ENCODE measurements around the gene PGAP1.

The PGAP1 gene

DNA sequence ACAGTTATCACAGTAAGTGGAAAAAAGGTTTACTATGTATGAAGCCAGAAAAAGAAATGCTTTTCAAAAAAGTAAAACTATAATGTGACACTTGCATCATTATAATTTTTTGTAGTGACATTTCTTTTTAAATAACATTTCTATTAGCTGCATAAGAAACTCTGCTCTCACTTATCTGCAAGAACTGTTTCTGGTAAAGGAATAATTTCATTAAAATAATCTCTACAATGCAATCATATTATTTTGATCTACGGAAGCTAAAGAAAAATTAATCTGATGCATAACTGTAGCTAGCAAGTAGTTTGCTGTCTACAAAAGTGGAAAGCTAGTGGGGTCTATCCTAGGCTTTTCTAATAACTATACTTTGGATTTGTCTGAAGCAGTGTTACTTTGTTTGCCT lies 50.1 kb downstream of the PGAP1 start:
- Histone ChIP-seq H3K4me1 (ENCODE audit: control insufficient read depth, insufficient read depth, low read length) (no peaks in the 10 kb centered on the region), H3K4me2 (ENCODE audit: low read length) (no peak overlapping the region), H3K4me3 (ENCODE audit: low read length) (no peak overlapping the region), H3K36me3 (ENCODE audit: insufficient read depth, low read length) (peaks cover 16% of the 10 kb centered on the region), H3K9me3 (replicated peaks; ENCODE audit: low read length) (no peaks in the 10 kb centered on the region), H3K9ac (ENCODE audit: low read depth, low read length) (no peak overlapping the region), H3K27me3 (ENCODE audit: control insufficient read depth, insufficient read depth, low read length) (no peaks in the 10 kb centered on the region)

DNA sequence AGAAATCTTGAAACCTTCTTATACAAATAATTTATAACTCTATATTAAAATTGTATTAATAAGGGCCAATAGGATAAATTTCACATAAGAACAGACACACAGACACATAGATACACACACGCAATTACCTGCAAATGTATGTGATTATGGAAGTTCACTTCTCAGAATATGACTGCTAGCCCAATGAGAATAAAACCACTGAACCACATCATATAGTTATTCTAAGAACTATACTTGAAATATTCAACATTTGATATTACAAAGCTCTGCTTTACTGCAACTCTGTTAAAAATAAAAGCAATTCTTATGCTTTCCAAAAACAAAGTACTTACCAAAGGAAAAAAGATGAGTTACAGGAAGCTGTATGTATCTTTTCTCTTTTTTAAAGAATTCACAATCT lies 51.1 kb downstream of the PGAP1 start:
- no peak overlapping the region for H3K4me3 ChIP-seq (ENCODE audit: low read length)
- H3K36me3 ChIP-seq (ENCODE audit: insufficient read depth, low read length): peaks cover 20% of the 10 kb centered on the region
- no peaks in the 10 kb centered on the region for H3K9me3 ChIP-seq (replicated peaks; ENCODE audit: low read length)
- no peak overlapping the region for H3K9ac ChIP-seq (ENCODE audit: low read depth, low read length)
- no peaks in the 10 kb centered on the region for H3K4me1 ChIP-seq (ENCODE audit: control insufficient read depth, insufficient read depth, low read length)
- no peak overlapping the region for H3K4me2 ChIP-seq (ENCODE audit: low read length)
- H3K27me3 ChIP-seq (ENCODE audit: control insufficient read depth, insufficient read depth, low read length): no peaks in the 10 kb centered on the region

DNA sequence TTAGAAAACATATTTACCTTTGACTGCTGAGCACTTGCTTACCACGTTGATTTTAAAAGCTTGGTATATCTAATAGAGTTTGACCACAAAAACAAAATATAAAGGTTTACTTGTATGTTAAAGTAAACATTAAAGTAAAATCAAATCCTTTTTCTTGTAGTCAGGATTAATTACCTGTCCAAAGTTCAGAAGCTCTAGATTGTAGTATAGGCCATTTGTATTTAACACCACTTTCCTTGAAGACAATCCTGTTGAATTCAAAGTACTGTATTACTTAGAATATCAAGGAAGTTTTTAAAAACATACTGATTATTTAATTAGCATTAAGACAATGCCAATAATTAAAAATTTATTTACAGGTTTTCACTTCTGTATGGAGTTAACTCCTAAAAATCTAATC lies 53.0 kb downstream of the PGAP1 start:
- Histone ChIP-seq H3K4me1 (ENCODE audit: control insufficient read depth, insufficient read depth, low read length) (no peaks in the 10 kb centered on the region), H3K9ac (ENCODE audit: low read depth, low read length) (no peak overlapping the region), H3K27me3 (ENCODE audit: control insufficient read depth, insufficient read depth, low read length) (no peaks in the 10 kb centered on the region), H3K4me2 (ENCODE audit: low read length) (no peak overlapping the region), H3K36me3 (ENCODE audit: insufficient read depth, low read length) (peaks cover 20% of the 10 kb centered on the region), H3K9me3 (replicated peaks; ENCODE audit: low read length) (no peaks in the 10 kb centered on the region), H3K4me3 (ENCODE audit: low read length) (no peak overlapping the region)

DNA sequence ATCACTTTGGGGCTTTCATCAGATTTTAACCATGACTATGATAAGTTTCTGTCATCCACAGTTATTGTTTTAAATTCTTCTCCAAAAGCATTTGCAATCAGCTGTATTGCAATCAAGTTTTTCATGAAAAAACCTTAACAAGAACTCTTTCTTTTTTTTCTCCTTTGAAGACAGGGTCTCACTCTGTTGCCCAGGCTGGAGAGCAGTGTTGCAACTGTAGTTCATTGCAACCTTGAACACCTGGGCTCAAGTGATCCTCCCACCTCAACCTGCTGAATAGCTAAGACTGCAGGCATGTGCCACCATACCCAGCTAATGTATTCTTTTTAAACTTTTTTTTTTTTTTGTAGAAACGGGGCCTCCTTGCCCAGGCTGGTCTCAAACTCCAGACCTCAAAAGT lies 71.9 kb downstream of the PGAP1 start:
- Histone ChIP-seq H3K4me3 (ENCODE audit: low read length) (no peak overlapping the region), H3K4me2 (ENCODE audit: low read length) (no peak overlapping the region), H3K36me3 (ENCODE audit: insufficient read depth, low read length) (no peaks in the 10 kb centered on the region), H3K9ac (ENCODE audit: low read depth, low read length) (no peak overlapping the region), H3K9me3 (replicated peaks; ENCODE audit: low read length) (no peaks in the 10 kb centered on the region), H3K27me3 (ENCODE audit: control insufficient read depth, insufficient read depth, low read length) (no peaks in the 10 kb centered on the region), H3K4me1 (ENCODE audit: control insufficient read depth, insufficient read depth, low read length) (no peaks in the 10 kb centered on the region)

DNA sequence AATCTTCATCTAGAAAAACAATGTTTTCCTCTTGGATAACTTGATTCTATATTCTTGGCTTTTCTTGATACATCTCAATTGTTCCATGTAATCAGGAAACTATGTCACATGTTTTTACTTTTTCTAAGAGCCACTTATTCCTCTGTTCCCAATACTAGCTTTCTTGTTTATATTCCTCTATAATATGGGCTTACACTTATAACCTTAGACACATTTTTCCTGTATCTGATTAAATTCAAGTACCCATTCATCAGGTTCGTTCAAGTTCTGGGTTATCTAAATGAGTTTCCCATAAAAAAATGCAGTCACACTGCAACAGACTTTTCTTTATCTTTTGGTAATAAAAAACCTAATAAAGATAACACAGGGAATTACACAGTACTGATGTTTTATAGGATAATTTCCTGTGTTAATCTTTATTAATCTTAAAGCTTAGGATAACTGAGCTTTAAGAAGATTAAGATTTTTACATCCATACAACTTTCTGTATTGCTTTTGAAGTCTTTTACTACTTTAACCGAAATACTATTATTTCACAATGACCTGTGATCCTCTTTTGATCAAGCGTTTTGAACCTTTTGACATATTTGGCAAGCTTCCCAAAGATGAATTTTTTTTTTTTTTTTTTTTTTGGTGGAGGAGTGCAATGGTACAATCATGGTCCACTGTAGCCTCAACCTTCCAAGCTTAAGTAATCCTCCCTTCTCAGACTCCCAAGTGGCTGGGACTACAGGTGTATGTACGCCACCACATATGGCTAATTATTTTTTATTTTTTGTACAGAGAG lies 73.0 kb downstream of the PGAP1 start:
- Histone ChIP-seq H3K27me3 (ENCODE audit: control insufficient read depth, insufficient read depth, low read length) (no peaks in the 10 kb centered on the region), H3K4me3 (ENCODE audit: low read length) (no peak overlapping the region), H3K4me2 (ENCODE audit: low read length) (no peak overlapping the region), H3K9ac (ENCODE audit: low read depth, low read length) (no peak overlapping the region), H3K4me1 (ENCODE audit: control insufficient read depth, insufficient read depth, low read length) (no peaks in the 10 kb centered on the region), H3K9me3 (replicated peaks; ENCODE audit: low read length) (no peaks in the 10 kb centered on the region), H3K36me3 (ENCODE audit: insufficient read depth, low read length) (no peaks in the 10 kb centered on the region)

DNA sequence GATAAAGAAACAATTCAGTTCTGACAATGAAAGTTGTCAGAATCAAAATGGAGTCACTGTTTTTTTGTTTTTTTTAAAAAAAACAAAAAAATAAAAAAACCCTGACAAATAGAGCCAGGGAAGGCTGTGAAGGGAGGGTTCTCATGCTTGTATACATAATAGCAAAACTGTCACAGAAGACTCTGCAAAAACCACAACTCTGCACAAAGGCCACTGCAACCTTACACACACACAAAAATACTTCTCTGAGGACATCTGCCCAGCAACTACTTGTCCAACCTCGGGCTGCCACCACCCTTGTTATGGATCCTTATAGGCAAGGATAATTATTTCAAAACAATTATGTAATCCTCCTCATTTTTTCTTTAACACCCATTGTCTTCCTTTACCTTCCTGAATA lies 75.4 kb downstream of the PGAP1 start:
- Histone ChIP-seq H3K4me3 (ENCODE audit: low read length) (no peak overlapping the region), H3K4me2 (ENCODE audit: low read length) (no peak overlapping the region), H3K4me1 (ENCODE audit: control insufficient read depth, insufficient read depth, low read length) (no peaks in the 10 kb centered on the region)

DNA sequence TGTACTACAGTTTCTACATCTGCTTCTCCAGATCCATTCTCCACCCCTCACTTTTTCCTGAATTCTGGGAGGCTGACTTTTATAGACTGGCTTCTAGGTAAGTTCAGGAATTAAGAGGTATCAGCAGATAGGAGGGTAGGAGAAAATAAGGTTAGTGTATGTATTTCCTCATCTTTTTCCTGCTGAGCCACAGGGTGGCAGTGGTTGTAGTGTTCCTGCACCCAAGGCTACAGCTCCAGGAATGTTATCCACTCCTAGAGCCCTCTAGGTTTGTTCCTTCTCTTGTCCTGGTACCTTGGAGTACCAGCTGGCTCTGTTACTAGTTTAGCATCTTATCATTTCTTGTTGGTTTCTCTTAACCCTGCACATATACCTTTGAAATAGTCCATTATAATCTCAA lies 76.6 kb downstream of the PGAP1 start:
- H3K9ac ChIP-seq (ENCODE audit: low read depth, low read length): no peak overlapping the region
- H3K9me3 ChIP-seq (replicated peaks; ENCODE audit: low read length): no peaks in the 10 kb centered on the region
- no peak overlapping the region for H3K4me2 ChIP-seq (ENCODE audit: low read length)
- no peak overlapping the region for H3K4me3 ChIP-seq (ENCODE audit: low read length)
- no peaks in the 10 kb centered on the region for H3K4me1 ChIP-seq (ENCODE audit: control insufficient read depth, insufficient read depth, low read length)
- no peaks in the 10 kb centered on the region for H3K27me3 ChIP-seq (ENCODE audit: control insufficient read depth, insufficient read depth, low read length)
- no peaks in the 10 kb centered on the region for H3K36me3 ChIP-seq (ENCODE audit: insufficient read depth, low read length)

More for the DNA sequence above, 75.4 kb downstream of the PGAP1 start:
- no peaks in the 10 kb centered on the region for H3K36me3 ChIP-seq (ENCODE audit: insufficient read depth, low read length)
- no peaks in the 10 kb centered on the region for H3K27me3 ChIP-seq (ENCODE audit: control insufficient read depth, insufficient read depth, low read length)
- H3K9me3 ChIP-seq (replicated peaks; ENCODE audit: low read length): no peaks in the 10 kb centered on the region
- no peak overlapping the region for H3K9ac ChIP-seq (ENCODE audit: low read depth, low read length)

DNA sequence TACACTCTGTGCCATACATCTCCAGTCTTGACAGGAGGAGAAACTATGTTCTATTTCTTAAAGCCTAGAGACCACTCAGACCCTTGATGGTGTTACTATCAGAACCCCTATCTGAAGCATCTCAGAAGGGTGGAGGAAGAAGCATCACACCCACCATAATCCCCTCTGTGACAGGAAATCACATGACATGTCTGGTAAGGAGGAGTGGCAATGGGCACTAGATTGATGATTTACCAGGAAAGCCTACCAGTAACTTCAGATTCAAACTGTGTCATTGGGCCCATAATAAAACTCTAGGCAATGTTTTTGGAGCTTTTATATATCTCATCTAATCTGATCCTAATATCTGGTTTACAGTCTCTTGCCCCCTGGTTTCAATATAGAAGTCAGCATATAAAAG lies 80.2 kb downstream of the PGAP1 start:
- no peaks in the 10 kb centered on the region for H3K4me1 ChIP-seq (ENCODE audit: control insufficient read depth, insufficient read depth, low read length)
- H3K9me3 ChIP-seq (replicated peaks; ENCODE audit: low read length): no peaks in the 10 kb centered on the region
- no peak overlapping the region for H3K9ac ChIP-seq (ENCODE audit: low read depth, low read length)
- H3K4me3 ChIP-seq (ENCODE audit: low read length): no peak overlapping the region
- no peak overlapping the region for H3K4me2 ChIP-seq (ENCODE audit: low read length)
- H3K36me3 ChIP-seq (ENCODE audit: insufficient read depth, low read length): peaks cover 3% of the 10 kb centered on the region
- no peaks in the 10 kb centered on the region for H3K27me3 ChIP-seq (ENCODE audit: control insufficient read depth, insufficient read depth, low read length)

DNA sequence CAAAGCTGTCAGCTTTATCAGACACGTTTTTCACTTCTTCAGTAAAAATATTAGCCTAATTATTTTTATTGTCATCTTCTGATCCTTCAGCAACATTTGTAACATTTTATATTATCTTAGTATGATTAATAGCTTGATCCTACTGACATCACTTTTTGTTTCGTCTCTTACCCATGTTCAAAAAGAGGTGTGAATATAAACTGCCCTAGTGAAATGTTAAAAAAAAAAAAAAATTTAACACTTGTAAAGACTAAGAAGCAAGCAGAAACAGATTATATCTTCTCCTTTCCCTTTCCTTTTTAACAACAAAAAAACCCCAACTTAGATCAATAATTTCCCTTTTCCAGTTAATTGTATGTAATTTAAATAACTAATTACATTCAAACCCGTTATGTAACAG lies 81.1 kb downstream of the PGAP1 start:
- Histone ChIP-seq H3K9me3 (replicated peaks; ENCODE audit: low read length) (no peaks in the 10 kb centered on the region), H3K4me2 (ENCODE audit: low read length) (no peak overlapping the region), H3K27me3 (ENCODE audit: control insufficient read depth, insufficient read depth, low read length) (no peaks in the 10 kb centered on the region), H3K9ac (ENCODE audit: low read depth, low read length) (no peak overlapping the region), H3K36me3 (ENCODE audit: insufficient read depth, low read length) (peaks cover 3% of the 10 kb centered on the region), H3K4me3 (ENCODE audit: low read length) (no peak overlapping the region), H3K4me1 (ENCODE audit: control insufficient read depth, insufficient read depth, low read length) (no peaks in the 10 kb centered on the region)

DNA sequence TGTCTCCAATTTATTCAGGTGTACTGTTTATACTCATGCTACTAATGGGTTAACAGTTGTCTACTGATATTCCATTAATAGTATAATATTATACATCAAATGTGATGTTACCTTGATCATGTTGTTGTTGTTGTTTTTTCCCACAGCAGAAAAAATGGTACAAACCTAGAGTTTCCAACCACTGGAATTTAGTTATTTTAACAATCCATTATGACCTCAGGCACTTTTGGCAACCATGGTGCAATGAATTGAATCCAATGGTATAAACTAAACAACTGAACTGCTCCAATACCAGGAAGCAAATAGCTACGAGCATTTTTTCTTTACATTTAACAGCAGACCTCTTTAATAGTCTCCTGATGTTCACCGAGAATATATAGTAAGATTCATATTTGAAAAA lies 86.3 kb downstream of the PGAP1 start:
- no peaks in the 10 kb centered on the region for H3K9me3 ChIP-seq (replicated peaks; ENCODE audit: low read length)
- no peak overlapping the region for H3K4me2 ChIP-seq (ENCODE audit: low read length)
- H3K36me3 ChIP-seq (ENCODE audit: insufficient read depth, low read length): peaks cover 9% of the 10 kb centered on the region
- H3K4me1 ChIP-seq (ENCODE audit: control insufficient read depth, insufficient read depth, low read length): no peaks in the 10 kb centered on the region
- no peak overlapping the region for H3K9ac ChIP-seq (ENCODE audit: low read depth, low read length)
- no peak overlapping the region for H3K4me3 ChIP-seq (ENCODE audit: low read length)
- no peaks in the 10 kb centered on the region for H3K27me3 ChIP-seq (ENCODE audit: control insufficient read depth, insufficient read depth, low read length)

DNA sequence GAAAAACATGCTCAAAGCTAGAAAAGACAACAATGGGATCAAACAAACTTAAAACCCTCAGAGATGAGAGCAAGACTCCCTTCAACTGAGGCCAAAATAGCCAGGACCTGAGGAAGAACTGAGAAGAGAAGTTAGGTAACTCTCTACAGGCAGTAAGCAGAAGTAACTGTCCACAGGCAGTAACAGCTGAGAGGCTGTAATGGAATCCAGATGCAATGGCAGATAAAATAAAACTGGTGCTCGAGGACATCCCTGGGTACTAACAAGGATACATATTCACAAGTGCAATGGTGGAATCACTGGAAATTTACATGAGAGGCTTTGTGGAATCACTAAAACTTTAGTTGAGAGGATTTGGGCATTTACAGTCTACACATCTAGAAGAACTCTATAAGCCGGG lies 86.9 kb downstream of the PGAP1 start:
- H3K4me3 ChIP-seq (ENCODE audit: low read length): no peak overlapping the region

DNA sequence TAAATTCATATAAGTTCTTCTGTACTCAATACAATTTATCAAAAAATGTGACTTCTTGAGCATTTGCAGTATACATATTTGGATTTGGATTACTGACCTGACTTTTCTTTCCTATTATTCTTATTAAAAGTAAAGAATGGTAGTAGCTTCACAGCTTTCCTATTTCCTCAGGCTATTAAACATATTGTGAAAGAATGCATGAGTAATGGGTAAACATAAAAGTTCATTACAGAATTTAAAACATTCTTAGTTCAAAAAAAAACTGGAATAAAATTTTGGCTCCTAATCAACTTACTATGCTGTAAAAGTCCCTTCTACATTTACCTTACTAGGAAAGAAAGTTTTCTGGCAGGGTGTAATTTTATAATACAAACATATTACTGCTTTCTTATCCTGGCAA lies 90.1 kb downstream of the PGAP1 start:
- no peaks in the 10 kb centered on the region for H3K27me3 ChIP-seq (ENCODE audit: control insufficient read depth, insufficient read depth, low read length)
- H3K4me3 ChIP-seq (ENCODE audit: low read length): no peak overlapping the region
- no peak overlapping the region for H3K9ac ChIP-seq (ENCODE audit: low read depth, low read length)
- H3K9me3 ChIP-seq (replicated peaks; ENCODE audit: low read length): no peaks in the 10 kb centered on the region
- peaks cover 6% of the 10 kb centered on the region for H3K36me3 ChIP-seq (ENCODE audit: insufficient read depth, low read length)
- no peak overlapping the region for H3K4me2 ChIP-seq (ENCODE audit: low read length)
- H3K4me1 ChIP-seq (ENCODE audit: control insufficient read depth, insufficient read depth, low read length): no peaks in the 10 kb centered on the region

More for the DNA sequence above, 86.9 kb downstream of the PGAP1 start:
- H3K9me3 ChIP-seq (replicated peaks; ENCODE audit: low read length): no peaks in the 10 kb centered on the region
- no peak overlapping the region for H3K4me2 ChIP-seq (ENCODE audit: low read length)
- no peak overlapping the region for H3K9ac ChIP-seq (ENCODE audit: low read depth, low read length)
- no peaks in the 10 kb centered on the region for H3K27me3 ChIP-seq (ENCODE audit: control insufficient read depth, insufficient read depth, low read length)
- no peaks in the 10 kb centered on the region for H3K4me1 ChIP-seq (ENCODE audit: control insufficient read depth, insufficient read depth, low read length)
- H3K36me3 ChIP-seq (ENCODE audit: insufficient read depth, low read length): peaks cover 9% of the 10 kb centered on the region

Data from skeletal muscle satellite cell (primary cell).